Hepatocyte (in vitro differentiated cells): Measurements from ENCODE around the gene RPL11. TPM values are rescaled to one million over a fixed set of nuclear protein-coding genes. Genes with fewer than 3 reads are reported as not detected.

ENCODE experiments used
- DNase-seq: peaks from one replicate; pipeline ENCODE4 v3.0.0-alpha.2; 2016; ENCODE audit warnings: low spot score
- H2AFZ ChIP-seq: fragments of 200-600 bp; sonication (generic); 2 replicates; pipeline ENCODE4 v1.6.0; 2016; ENCODE audit warnings: antibody characterized with exemption, mild to moderate bottlenecking
- H3K27ac ChIP-seq: fragments of 200-600 bp; sonication (generic); 2 replicates; pipeline ENCODE4 v1.5.1; 2016; ENCODE audit warnings: mild to moderate bottlenecking
- H3K27me3 ChIP-seq: fragments of 200-600 bp; sonication (generic); 2 replicates; pipeline ENCODE4 v1.6.1; 2016
- H3K36me3 ChIP-seq: fragments of 200-600 bp; sonication (generic); replicated peaks from 2 replicates; pipeline ENCODE4 v1.5.1; 2016; ENCODE audit warnings: low read depth; ENCODE audit not compliant: insufficient read depth
- H3K4me1 ChIP-seq: fragments of 200-600 bp; sonication (generic); 2 replicates; pipeline ENCODE4 v1.5.1; 2016; ENCODE audit warnings: mild to moderate bottlenecking, moderate library complexity; ENCODE audit not compliant: insufficient read depth
- H3K4me2 ChIP-seq: fragments of 200-600 bp; sonication (generic); 2 replicates; pipeline ENCODE4 v1.6.0; 2016
- H3K4me3 ChIP-seq: fragments of 200-600 bp; sonication (generic); 2 replicates; pipeline ENCODE4 v1.5.1; 2016; ENCODE audit warnings: mild to moderate bottlenecking
- H3K79me2 ChIP-seq: fragments of 200-600 bp; sonication (generic); 2 replicates; pipeline ENCODE4 v1.6.0; 2017; ENCODE audit warnings: mild to moderate bottlenecking
- H3K9me2 ChIP-seq: fragments of 200-600 bp; sonication (generic); replicated peaks from 2 replicates; pipeline ENCODE4 v1.6.0; 2017; ENCODE audit warnings: mild to moderate bottlenecking; ENCODE audit not compliant: insufficient read depth
- H3K9me3 ChIP-seq: fragments of 200-600 bp; sonication (generic); 2 replicates; pipeline ENCODE4 v1.5.1; 2016; ENCODE audit warnings: low read depth, mild to moderate bottlenecking
- H4K20me1 ChIP-seq: fragments of 200-600 bp; sonication (generic); 2 replicates; pipeline ENCODE4 v1.6.0; 2016; ENCODE audit warnings: mild to moderate bottlenecking; ENCODE audit not compliant: insufficient read depth, poor library complexity, severe bottlenecking
- EZH2 ChIP-seq: fragments of 200-600 bp; sonication (generic); IDR thresholded peaks from 2 replicates; pipeline ENCODE4 v1.6.1; 2016; ENCODE audit warnings: antibody characterized with exemption, mild to moderate bottlenecking, borderline replicate concordance
- EZH2phosphoT487 ChIP-seq: fragments of 200-600 bp; sonication (generic); IDR thresholded peaks from one replicate; pipeline ENCODE4 v1.6.1; 2018; ENCODE audit warnings: antibody characterized with exemption, mild to moderate bottlenecking, low read depth, moderate library complexity; ENCODE audit not compliant: unreplicated experiment, severe bottlenecking
- WGBS: methylation state at CpG from one replicate; pipeline ENCODE4 v1.1.6; 2016; ENCODE audit warnings: low lambda C conversion rate; ENCODE audit errors: missing lambda C conversion rate; 5-methylcytosine and 5-hydroxymethylcytosine counted together
- polyA plus RNA-seq: library from polyadenylated mRNA; unstranded; fragments of >200 nt; fragmentation: Nextera tagmentation; extraction: Ambion mirVana; gene quantifications from 2 replicates; pipeline ENCODE4 v1.2.1, GENCODE V29; 2016
- total RNA-seq: library from RNA; depleted of rRNA; stranded (reverse); fragments of >200 nt; gene quantifications from 2 replicates; pipeline ENCODE4 v1.2.3, GENCODE V29; 2014
- TF ChIP-seq, protein P1 (sequence below): fragments of 200-600 bp; sonication (generic); IDR thresholded peaks from 2 replicates; pipeline ENCODE4 v1.5.1; 2016; ENCODE audit warnings: antibody characterized with exemption, mild to moderate bottlenecking; ENCODE audit not compliant: poor library complexity

RPL11 gene
- total and polyA plus RNA-seq, 2 experiments from 2014 or later = 526 to 862 TPM

- H3K27me3 ChIP-seq = no peaks in the 10 kb centered on the region
- no peaks in the 10 kb centered on the region for H3K36me3 ChIP-seq
- H2AFZ ChIP-seq = no peak overlapping the region
- no peak overlapping the region for H3K27ac ChIP-seq
- WGBS = 93% methylated on average over 5 of the region's 5 CpGs
- DNase-seq = no peak
- H3K4me3 ChIP-seq = no peak overlapping the region
- peaks cover 45% of the 10 kb centered on the region for H3K79me2 ChIP-seq
- peaks cover 16% of the 10 kb centered on the region for H3K4me1 ChIP-seq
- H4K20me1 ChIP-seq = peaks cover 23% of the 10 kb centered on the region
- TF ChIP-seq, protein P1, sequence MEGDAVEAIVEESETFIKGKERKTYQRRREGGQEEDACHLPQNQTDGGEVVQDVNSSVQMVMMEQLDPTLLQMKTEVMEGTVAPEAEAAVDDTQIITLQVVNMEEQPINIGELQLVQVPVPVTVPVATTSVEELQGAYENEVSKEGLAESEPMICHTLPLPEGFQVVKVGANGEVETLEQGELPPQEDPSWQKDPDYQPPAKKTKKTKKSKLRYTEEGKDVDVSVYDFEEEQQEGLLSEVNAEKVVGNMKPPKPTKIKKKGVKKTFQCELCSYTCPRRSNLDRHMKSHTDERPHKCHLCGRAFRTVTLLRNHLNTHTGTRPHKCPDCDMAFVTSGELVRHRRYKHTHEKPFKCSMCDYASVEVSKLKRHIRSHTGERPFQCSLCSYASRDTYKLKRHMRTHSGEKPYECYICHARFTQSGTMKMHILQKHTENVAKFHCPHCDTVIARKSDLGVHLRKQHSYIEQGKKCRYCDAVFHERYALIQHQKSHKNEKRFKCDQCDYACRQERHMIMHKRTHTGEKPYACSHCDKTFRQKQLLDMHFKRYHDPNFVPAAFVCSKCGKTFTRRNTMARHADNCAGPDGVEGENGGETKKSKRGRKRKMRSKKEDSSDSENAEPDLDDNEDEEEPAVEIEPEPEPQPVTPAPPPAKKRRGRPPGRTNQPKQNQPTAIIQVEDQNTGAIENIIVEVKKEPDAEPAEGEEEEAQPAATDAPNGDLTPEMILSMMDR = no peak
- TF ChIP-seq EZH2 = no peak
- TF ChIP-seq EZH2phosphoT487 = no peak
- no peaks in the 10 kb centered on the region for H3K9me3 ChIP-seq
- no peak overlapping the region for H3K4me2 ChIP-seq
- H3K9me2 ChIP-seq = no peaks in the 10 kb centered on the region
These were observed 50.0 kb downstream of the RPL11 start for GRCh38 chr1:23741609-23742008.

- H3K9me3 ChIP-seq = no peaks in the 10 kb centered on the region
- WGBS = 16% methylated on average over 21 of the region's 28 CpGs
- no peak for DNase-seq
- H3K27me3 ChIP-seq = no peaks in the 10 kb centered on the region
- peak overlapping the region; percentile 88 for H3K4me2 ChIP-seq
- peak overlapping the region; percentile 92 for H3K27ac ChIP-seq
- TF ChIP-seq EZH2phosphoT487 = no peak
- TF ChIP-seq, protein P1 = no peak
- H3K9me2 ChIP-seq = no peaks in the 10 kb centered on the region
- H2AFZ ChIP-seq = peak overlapping the region; percentile 81
- H3K4me1 ChIP-seq = peaks cover 16% of the 10 kb centered on the region
- H3K36me3 ChIP-seq = no peaks in the 10 kb centered on the region
- peak overlapping the region; percentile 75 for H3K4me3 ChIP-seq
- H3K79me2 ChIP-seq = peaks cover 57% of the 10 kb centered on the region
- H4K20me1 ChIP-seq = peaks cover 35% of the 10 kb centered on the region
These were observed 51.2 kb downstream of the RPL11 start for GRCh38 chr1:23742670-23743286.

GRCh38 chr1:23743287-23744152, 51.9 kb downstream of the RPL11 start, which contains the start of gene ELOA:
TSS of gene ELOA (plus strand) at chr1:23743471. CDS start at chr1:23743504, 33 bp downstream.
- H3K27me3 ChIP-seq = no peaks in the 10 kb centered on the region
- no peaks in the 10 kb centered on the region for H3K36me3 ChIP-seq
- H3K27ac ChIP-seq = peak within 1 kb of the TSS; percentile 92
- peaks cover 16% of the 10 kb centered on the region for H3K4me1 ChIP-seq
- H3K79me2 ChIP-seq = peaks cover 65% of the 10 kb centered on the region
- WGBS = 2% methylated on average over 66 of the region's 119 CpGs
- no peaks in the 10 kb centered on the region for H3K9me3 ChIP-seq
- peak within 1 kb of the TSS; percentile 81 for H2AFZ ChIP-seq
- DNase-seq = peak; percentile 88
- peaks cover 41% of the 10 kb centered on the region for H4K20me1 ChIP-seq
- H3K4me2 ChIP-seq = peak within 1 kb of the TSS; percentile 88
- peak within 1 kb of the TSS; percentile 75 for H3K4me3 ChIP-seq
- no peak for TF ChIP-seq EZH2
- TF ChIP-seq, protein P1 = no peak
- TF ChIP-seq EZH2phosphoT487 = no peak
- no peaks in the 10 kb centered on the region for H3K9me2 ChIP-seq
